GM19238 (cell line): ENCODE data around the gene RCOR3.
"Not testable (repeated sequence)": the region's sequence is repeated elsewhere in the genome, so short reads cannot be mapped to it uniquely, and the experiment has no call there.

Source experiments
- DNase-seq: peaks from one replicate; pipeline ENCODE4 v3.0.0; 2011; ENCODE audit warnings: low spot score; ENCODE audit not compliant: insufficient read length

Gene RCOR3

DNA sequence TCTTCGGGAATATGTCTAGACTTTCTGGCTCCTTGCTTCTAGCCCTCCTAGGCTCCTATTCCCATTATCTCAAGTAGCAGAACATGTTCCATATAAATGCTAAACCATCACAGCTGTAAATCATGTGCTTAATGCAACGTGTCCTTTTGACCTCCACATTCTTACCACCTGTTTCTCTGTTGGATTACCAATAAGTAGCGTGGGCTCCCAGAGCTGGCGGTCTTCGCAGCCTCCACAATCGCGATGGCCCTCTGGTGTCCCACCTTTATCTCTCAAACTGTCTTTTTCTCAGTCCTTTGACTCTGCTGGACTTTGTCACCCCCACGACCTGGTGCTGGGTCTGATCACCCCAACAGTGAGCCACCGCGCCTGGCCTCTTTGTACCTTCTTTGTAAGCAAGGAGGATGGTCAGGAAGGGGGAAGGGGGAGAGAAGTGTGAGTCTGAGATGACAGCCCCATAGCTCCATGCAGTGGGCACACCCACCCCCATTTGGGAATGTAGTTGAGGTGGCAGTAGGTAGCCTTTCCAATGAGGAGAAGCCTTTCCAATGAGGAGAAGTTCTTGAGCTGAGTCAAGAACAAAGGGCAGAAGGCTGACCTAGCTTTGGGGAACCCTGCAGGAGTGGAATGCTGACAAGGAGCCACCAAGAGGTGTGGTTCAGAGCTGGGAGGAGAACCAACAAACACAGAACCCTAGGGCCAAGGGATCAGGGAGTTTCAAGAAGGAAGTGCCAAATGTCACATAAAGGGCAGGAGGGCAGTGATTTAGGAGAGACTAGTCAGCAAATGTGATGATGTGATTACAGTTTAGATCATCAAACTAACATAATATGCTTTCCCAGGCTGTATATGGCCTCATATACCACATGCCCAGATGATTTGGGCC is 81.7 kb downstream of the RCOR3 start:
- DNase-seq = no peak

DNA sequence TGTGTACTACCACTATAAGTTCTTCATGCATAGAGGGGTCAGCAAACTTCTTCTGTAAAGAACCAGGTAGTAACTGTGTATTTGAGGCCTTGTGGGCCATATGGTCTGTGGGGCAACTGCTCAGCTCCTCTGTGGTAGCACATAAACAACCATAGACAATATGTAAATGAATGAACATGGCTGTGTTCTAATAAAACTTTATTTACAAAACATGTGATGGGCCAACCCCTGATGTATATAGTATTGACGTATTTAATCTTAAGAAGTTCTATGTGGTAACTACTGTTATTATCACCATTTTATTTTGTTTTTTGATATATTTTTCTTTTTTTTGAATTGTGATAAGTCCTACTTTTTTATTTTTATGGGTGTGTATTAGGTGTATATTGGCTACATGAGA is 82.8 kb downstream of the RCOR3 start:
- no peak for DNase-seq

DNA sequence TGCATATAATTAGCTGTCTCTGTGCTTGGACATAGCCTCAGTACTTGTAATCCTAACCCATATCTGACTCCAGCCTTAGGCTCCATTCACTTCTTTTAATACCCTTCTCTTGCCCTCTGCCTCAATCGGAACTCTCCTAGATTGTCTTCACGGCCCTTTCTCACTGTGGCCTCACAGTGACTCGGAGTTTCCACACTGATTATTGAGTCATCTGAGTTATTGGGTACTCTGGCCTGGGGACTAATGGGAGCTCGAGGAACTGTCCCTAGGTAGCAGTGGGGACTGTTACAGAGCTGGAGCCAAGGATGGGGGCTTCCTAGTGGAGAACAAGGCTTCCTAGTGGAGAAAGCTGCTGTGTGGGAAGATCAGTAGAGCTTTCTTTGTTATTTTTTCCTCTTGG is 84.4 kb downstream of the RCOR3 start:
- DNase-seq = no peak

DNA sequence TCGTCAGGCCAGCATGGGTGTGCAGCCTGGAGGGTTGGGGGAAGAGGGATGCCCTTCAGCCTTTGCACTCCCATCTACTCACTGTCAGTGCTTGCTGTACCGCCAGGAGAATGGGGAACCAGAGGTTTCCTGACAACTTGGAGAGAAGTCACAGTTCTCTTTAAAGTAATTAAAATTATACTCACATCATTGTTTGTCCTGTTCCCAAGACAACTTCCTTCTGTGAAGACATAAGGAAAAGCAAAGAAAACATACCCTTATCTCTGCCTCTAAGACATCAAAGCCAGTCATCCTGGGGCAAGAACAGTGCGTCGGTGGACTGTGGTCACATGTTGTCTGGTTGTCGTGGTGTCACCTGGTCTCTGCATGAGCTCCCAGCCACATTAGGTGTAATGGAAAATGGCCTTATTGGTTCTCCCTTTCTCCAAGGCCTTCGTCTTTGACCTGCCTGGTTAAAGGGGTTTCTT is 85.0 kb downstream of the RCOR3 start:
- DNase-seq = no peak

DNA sequence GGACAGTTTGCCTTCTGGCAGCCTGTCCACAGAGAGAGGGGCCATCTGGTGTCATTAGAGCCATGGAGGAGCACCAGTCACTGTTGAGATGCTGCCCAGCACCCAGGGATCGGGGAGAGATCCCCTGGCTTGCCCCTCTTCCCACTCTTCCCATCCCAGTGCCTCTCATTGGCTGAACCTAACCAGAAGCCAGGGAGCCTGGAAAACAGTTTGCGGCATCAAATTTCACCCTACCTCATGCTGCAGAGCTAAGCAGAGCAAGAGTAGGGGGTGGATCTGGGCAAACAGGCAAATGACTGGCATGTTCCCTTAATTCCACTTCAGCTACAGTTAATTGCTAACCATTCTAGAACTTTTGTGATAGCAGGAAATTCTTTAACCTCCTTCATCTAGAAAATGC is 86.6 kb downstream of the RCOR3 start:
- DNase-seq = no peak

DNA sequence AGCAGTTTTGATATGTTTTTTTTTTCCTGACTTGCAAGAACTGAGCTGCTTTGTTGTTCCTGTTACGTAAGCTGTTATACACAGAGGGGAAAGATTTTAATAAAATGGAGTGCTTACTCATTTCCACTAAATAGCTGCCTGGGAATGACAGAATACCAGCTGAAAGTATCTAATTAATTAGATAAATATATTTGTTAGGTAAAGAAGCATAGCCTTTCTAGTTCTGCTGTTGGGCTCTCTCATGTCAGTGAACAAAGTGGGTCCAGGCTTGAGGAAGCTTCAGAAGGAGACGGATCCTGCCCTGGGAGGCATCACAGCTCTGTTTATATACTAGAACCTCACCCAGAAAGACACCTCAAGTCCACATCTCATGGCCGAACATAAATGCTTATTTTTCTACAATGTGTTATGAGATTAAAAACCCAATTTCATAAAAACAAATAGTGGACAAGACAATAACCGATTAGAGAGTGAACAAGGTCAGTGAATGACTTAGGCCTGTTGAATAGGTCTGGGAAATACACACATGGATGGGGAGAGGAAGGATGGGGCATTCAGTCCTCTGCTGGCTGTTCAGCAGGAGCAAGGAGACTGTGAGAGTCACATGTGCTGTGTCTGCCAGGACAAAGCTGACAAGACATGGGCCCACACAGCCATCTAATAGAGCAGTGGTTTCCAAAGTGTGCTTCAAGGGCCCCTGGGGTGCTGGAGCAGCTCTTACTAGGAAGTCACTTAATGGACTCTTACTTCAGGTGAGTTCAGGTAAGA is 88.1 kb downstream of the RCOR3 start:
- no peak for DNase-seq

DNA sequence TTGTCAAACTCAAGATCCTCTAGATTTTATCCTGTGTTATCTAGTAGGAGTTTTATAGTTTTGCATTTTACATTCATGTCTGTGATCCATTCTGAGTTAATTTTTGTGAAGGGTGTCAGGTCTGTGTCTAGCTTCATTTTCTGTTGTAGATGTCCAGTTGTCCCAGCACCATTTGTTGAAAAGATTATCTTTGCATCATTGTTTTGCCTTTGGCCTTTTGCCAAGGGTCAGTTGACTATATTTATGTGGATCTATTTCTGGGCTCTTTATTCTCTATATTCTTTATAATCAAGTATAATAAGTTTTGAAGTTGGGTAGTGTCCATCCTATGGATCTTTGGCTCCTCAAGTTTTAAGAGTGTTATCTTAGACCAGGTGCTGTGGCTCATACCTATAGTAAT is 89.4 kb downstream of the RCOR3 start:
- DNase-seq = no peak

DNA sequence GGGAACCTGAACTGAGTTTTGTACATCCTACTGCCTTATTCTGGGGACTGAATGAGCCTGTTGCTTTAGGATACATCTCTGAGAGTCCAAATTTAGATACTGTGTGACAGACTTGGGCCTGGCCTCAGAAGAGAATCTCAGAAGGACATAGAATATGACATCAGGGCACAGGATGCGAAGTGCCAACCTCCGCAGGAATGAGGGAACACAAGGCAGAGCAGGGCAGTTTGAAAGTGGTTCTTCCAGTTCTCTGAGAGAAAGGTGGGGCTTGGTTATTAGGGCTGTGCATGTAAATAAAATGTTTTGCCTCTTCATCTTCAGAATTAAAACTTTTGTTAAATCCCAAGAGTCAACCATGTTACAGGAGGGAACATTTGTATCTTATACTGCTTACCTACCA is 90.6 kb downstream of the RCOR3 start:
- DNase-seq = no peak

DNA sequence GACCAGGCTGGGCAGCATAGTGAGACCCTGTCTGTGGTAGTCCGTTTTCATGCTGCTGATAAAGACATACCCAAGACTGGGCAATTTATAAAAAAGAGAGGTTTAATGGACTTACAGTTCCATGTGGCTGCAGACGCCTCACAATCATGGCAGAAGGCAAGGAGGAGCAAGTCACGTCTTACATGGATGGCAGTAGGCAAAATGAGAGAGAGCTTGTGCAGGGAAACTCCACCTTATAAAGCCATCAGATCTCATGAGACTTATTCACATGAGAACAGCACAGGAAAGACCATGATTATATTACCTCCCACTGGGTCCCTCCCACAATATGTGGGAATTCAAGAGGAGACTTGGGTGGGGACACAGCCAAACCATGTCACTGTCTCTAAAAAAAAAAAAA is 92.9 kb downstream of the RCOR3 start:
- not testable (repeated sequence) for DNase-seq

DNA sequence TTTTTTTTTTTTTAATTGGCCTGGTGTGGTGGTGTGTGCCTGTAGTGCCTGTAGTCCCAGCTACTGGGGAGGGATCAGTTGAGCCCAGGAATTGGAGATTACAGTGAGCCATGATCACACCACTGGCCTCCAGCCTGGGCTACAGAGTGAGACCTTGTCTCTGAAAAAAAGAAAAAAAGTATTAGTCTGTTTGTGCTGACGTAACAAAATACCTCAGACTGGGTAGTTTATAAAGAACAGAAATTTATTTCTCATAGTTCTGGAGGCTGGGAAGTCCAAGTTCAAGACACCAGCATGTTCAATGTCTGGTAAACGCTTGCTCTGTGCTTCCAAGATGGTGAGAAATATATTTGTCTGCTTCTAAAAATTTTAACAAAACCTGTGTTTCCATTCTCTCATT is 93.3 kb downstream of the RCOR3 start:
- DNase-seq = no peak

DNA sequence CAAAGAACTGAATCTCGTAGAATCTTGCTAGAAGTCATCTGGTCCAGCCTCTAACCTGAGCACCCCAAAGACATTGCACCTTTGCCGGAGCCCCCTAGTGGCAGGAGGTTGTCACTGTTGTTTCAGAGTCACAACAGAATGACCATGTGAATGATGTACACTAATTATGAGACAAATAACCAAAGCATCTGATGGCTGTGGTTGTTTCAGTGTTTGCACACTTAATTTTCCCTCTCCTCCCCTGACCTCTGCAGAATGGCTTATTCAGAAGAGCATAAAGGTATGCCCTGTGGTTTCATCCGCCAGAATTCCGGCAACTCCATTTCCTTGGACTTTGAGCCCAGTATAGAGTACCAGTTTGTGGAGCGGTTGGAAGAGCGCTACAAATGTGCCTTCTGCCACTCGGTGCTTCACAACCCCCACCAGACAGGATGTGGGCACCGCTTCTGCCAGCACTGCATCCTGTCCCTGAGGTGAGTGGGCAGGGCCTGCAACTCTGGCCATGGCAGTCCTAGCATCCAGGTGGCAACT is 93.9 kb downstream of the RCOR3 start:
- DNase-seq = peak; percentile 48

DNA sequence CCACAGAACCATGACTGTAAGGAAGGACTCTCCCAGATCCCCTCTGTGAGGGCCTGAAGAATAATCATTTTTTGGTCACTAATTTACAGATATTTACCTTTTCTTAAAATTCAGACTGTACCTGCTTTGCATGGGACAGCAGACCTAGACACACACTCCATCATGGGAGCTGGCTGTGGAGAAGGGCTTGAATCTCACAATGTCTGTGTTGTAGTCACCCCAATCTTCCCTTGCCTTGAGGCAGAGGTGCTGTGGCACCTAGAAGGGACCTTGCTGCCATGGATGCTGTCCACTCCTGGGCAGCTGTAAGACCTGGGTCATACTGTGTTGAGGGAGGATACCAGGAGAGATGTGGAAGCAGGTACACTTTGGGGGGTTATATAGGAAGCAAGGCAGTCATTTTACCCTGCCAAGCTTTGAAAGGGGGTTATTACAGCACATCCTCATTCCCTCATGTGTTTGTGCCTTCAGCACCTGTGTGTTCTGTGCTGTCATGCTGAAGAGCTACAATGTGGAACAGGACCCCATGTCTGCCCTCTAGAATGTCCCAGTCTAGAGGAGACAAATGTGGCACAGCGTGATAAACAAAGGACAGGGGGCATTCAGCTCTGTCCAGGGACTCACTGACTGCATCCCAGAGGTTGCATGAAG is 94.5 kb downstream of the RCOR3 start:
- DNase-seq = no peak

DNA sequence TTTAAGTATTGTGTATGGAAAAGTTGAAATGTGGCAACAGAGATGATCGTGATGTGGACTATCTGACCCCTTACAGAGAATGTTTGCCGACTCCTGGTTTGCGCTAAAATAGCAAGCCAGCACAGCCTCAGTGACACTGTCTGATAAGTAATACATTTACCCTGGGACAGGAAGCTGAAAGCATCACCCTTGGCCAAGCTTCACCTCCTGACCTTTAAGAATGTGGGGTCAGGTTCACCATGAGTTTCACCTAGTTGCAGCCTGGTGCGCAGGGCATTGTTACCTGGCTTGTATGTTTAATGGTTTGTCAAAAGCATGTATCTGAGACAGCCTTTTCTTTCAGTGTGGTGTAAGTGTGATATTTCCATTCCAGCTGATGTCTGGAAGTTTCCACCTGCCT is 96.7 kb downstream of the RCOR3 start:
- DNase-seq = no peak

DNA sequence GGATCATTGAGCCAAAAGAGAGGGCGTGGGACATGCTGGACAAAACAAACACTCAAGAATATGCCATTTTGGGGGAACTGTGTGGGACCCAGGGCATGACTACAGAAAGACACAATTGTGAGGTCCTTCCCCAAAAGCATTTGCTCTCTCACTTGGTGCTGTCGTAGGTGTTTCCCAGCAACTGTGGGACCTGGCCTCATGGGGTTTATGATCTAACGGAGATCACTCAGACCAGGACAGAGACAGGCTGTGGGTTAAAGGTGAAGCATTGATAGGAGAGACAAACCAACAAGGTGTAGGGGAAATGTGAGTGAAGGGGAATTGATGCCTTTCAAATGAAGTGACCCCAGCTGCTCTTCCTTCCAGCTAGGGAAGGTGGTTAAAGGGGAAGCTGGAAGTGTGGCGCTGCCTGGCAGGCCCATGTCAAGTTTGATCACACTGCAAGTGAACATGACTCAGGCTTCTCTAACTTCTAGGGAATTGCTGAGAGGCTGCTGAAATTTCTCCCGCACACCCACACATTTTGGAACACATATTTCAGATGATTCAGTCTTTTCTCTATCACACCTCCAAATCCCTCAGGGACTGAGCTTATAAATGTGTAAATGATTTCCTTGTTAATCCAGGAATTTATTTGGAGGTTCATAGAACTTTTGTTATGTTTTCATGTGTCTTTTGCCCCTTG is 97.7 kb downstream of the RCOR3 start:
- DNase-seq = no peak

DNA sequence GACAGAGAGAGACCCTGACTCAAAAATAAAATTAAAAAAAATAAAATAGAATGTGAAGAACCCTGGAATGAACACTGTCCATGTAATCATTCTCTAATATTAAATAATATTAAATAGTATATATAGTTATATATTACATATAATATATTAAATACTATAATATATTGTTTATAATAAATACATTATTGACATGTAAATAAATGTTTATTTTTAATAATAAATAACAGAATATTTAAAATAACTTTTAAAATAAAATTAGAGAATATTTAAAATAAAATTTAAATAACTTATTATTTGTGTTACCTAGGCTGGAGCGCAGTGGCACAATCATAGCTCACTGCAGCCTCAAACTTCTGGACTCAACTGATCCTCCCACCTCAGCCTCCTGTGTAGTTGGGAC is 99.5 kb downstream of the RCOR3 start:
- DNase-seq = no peak

DNA sequence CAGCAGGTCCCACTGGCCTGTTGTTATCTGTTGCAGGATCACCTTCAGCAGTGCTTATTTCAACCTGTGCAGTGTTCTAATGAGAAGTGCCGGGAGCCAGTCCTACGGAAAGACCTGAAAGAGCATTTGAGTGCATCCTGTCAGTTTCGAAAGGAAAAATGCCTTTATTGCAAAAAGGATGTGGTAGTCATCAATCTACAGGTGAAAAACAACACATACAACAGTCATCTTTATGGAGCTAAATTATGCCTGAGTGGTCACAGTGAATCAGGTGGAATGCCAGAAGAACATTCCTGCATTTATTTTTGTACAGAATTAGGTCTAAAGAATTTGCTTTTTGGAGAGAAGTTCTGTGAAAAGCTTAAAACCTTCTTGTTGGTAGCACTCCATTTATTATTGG is 100.7 kb downstream of the RCOR3 start:
- no peak for DNase-seq

DNA sequence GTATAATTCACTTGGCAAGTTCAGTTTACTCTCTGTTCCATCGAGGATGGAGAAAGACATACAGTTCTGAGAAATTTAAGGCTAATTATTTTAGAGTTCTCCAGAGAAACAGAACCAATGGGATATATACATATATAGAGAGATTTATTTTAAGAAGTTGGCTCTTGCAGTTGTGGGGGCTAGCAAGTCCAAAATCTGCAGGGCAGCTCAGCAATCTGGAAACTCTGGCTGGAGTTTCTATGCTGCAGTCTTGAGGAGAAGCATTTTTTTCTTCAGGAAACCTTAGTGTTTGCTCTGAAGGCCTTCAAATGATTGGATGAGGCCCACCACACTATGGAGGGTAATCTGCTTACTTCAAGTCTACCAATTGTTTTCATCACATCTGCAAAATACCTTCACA is 102.0 kb downstream of the RCOR3 start:
- DNase-seq = no peak
